IPS-NIHi11 (cell line): ENCODE results near the gene PTPRH.
A peak's percentile ranks its signal among the peaks of the same experiment; 100 is the strongest.
"Not testable (repeated sequence)": the region's sequence is repeated elsewhere in the genome, so short reads cannot be mapped to it uniquely, and the experiment has no call there.

Source experiments
- DNase-seq: peaks from one replicate; pipeline ENCODE4 v3.0.0; 2012; ENCODE audit warnings: mixed read lengths, low spot score

Gene PTPRH

GRCh38 chr19:55225415-55225958, 16.2 kb upstream of the PTPRH start:
- DNase-seq, result no peak

DNA sequence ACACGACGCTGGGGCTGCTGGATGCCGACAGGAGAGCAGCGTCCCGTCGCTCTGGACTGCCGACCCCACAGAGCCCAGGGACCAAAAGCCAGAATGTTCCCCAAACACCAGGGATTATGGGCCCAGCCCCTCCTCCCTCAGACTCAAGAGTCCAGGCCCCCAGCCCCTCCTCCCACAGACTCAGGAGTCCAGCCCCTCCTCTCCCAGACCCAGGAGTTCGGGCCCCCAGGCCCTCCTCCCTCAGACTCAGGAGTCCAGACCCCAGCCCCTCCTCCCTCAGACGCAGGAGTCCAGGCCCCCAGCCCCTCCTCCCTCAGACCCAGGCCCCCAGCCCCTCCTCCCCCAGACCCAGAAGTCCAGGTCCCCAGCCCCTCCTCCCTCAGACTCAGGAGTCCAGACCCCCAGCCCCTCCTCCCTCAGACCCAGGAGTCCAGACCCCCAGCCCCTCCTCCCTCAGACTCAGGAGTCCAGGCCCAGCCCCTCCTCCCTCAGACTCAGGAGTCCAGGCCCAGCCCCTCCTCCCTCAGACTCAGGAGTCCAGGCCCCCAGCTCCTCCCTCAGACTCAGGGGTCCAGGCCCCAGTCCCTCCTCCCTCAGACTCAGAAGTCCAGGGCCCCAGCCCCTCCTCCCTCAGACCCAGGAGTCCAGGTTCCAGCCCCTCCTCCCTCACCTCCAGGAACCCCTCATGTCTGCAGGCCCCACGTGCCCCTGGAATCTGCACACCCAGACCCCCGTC, 15.5 kb upstream of the PTPRH start:
- not testable (repeated sequence) for DNase-seq

- DNase-seq, result no peak
Observed at GRCh38 chr19:55224038-55224665, 14.9 kb upstream of the PTPRH start.

- DNase-seq, result no peak
Observed at GRCh38 chr19:55223291-55224037, 14.2 kb upstream of the PTPRH start.

GRCh38 chr19:55220525-55220924, 11.2 kb upstream of the PTPRH start:
- peak; percentile 72 for DNase-seq

GRCh38 chr19:55216461-55217198, 7.3 kb upstream of the PTPRH start:
- DNase-seq, result peak; percentile 93

DNA sequence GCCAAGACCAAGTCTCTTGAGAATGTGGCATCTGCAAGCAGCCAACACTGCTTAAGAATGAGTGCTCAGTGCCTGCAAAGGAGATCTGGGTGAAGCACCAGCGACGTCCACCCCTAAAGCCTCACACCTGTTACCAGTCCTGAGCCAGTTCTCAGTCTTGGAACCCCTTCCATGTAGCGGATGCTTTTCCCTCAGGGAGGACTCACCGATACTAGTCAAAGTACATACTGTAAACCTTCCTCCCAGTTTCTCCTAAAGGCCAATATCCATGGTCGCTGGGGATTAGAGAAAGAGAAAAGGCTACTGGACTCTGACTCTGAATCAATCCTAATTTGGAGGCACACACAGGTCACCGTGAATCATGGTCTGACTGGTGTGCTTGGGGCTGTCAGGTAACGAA, 4.2 kb upstream of the PTPRH start:
- no peak for DNase-seq

DNA sequence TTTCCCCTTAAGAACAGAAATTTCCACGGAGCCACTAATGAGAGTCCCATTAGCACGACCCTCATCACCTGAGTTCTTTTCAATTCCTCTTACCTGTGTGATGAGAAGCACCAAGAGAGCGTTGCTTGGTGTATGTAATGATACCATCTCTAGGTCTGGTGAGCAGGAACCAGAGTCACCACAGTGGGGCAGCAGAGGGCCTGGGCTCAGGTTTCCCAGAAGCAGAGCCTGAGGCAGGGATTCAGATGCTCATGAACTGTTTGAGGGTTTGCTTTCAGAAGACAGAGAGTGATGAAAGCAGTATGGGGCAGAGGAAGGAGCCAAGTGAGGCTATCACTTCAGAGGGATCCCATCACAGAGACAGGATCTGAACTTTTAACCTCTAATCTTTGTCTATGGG, 3.1 kb upstream of the PTPRH start:
- DNase-seq, result peak; percentile 24

GRCh38 chr19:55209693-55210472, 582 bp upstream of the PTPRH start:
- no peak for DNase-seq

DNA sequence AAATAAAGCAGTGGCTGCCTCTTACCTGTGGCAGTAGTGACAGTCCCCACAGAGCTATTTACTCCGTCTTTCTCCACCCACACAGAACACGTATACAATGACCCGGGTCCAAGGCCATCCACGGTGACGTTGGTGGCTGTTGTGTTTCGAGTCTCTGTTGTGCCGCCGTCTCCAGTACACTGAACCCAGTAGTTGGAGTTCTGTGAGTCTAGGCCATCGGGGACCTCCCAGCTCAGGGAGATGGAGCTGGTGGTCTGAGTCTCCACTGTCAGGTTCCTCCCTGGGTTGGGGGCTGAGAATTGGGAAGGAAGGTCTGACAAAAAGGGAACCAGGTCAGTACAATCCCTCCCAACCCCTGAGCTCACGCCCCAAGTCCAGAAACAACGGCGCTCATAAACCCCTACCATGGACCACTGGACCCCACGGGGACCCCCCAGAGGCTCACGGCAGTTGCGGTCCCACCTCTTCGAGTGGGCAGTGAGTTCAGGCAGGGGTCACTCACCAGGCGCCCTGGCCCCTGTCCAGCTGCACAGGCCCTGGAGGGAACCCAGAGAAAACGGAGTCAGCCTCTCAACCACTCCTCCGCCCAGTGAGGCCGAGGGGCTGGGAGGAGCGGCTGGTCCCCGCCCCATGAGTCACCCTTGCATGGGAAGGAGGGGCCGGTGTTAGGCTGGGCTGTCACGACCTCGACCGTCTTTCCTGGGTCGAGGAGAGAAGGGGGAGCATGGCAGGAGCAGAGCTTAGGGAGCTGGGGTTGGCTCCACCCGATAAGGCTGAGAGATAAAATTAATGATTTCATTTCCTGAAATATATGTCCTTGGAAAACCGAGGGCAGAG, 2.4 kb downstream of the PTPRH start:
- peak; percentile 98 for DNase-seq

DNA sequence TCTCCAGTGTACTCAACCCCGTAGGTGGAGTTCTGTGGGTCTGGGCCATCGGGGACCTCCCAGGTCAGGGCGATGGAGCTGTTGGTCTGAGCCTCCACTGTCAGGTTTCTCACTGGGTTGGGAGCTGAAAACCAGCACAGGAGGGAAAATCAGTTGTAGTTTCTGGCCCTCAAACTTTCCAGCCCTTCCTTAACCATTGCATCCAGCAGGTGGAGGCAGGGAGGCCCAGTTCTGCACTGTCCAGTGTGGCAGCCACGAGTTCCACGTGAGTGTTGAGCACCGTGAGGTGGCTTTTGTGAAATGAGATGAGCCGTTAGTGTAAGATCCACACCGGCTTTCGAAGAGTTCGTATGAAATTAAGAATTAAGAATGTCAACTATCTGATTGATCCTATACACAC, 7.1 kb downstream of the PTPRH start:
- not testable (repeated sequence) for DNase-seq

- no peak for DNase-seq
Observed at GRCh38 chr19:55199620-55200204, 9.6 kb downstream of the PTPRH start.

- DNase-seq, result no peak
Observed at GRCh38 chr19:55198651-55199050, 10.7 kb downstream of the PTPRH start.

- no peak for DNase-seq
Observed at GRCh38 chr19:55197528-55197927, 11.8 kb downstream of the PTPRH start.

GRCh38 chr19:55196803-55197202, 12.5 kb downstream of the PTPRH start:
- DNase-seq, result no peak

- no peak for DNase-seq
Observed at GRCh38 chr19:55193481-55193880, 15.8 kb downstream of the PTPRH start.

DNA sequence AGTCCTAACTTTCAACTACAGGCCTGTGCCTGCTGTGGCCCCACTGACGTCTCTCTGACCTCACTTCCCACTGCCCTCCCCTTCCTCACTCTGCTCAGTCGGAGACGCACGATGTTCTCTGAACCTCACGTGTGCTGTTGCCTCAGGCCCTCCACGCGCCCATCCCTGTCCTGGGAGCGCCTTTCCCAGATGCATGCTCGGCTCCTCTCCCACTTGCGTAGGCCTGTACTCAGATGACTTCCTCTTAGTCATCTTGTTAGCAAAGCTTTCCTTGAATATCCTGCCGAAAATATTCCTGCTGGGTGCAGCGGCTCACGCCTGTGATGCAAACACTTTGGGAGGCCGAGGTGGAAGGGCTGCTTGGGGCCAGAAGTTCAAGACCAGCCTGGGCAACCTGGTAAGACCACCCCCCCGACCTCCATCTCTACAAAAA, 19.9 kb downstream of the PTPRH start:
- DNase-seq, result no peak

GRCh38 chr19:55188625-55189024, 20.7 kb downstream of the PTPRH start:
- no peak for DNase-seq

DNA sequence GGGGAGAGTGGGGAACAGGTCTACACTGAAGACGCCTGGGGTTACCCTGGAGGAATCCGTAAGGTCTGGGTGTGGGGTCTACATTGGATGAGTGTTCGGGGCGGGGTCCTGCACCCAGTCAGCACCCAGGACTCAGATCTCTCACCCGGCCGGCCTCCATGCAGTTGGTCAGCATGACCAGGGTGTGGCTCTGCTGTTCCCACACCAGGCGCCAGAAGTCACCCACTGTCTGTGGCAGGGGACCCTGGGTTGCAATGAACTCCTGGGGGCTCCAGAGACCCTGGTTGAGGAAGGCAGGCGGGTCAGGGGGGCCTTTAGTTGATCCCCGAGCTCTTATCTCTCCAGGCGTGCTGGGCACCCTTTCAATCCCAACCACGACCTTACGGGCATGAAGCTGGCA, 23.2 kb downstream of the PTPRH start:
- DNase-seq, result no peak

- no peak for DNase-seq
Observed at GRCh38 chr19:55181740-55182139, 27.6 kb downstream of the PTPRH start.
